ENCODE data around the gene LRG1.

GRCh38 chr19:4533334-4533733 lies 6.5 kb downstream of the LRG1 start:
- TF ChIP-seq SP1 (IDR thresholded peaks at IDR 0.05; ENCODE audit: low read depth, low read length) (no peak), REST (IDR thresholded peaks at IDR 0.05; ENCODE audit: low read depth, low read length) (no peak), CTCF (IDR thresholded peaks at IDR 0.05 in 2 of 3, conservative IDR thresholded peaks at IDR 0.05 in 1 of 3; ENCODE audit: control insufficient read depth in 2 of 3, extremely low read depth in 1 of 3, insufficient read depth in 1 of 3, low read depth in 3 of 3, low read length in 3 of 3) (no peak), EP300 (IDR thresholded peaks at IDR 0.05; ENCODE audit: borderline replicate concordance in 1 of 2, control insufficient read depth in 1 of 2, low read depth in 2 of 2, low read length in 2 of 2) (no peak), FOXK2 (IDR thresholded peaks at IDR 0.05) (no peak), KDM1A (IDR thresholded peaks at IDR 0.05; ENCODE audit: borderline replicate concordance) (no peak)
